ENCODE measurements around the gene PTPN3. TPM values are rescaled to one million over a fixed set of nuclear protein-coding genes. Genes with fewer than 3 reads are reported as not detected.

The PTPN3 gene
- total RNA-seq, 2 experiments from 2014 or later: not detected

DNA sequence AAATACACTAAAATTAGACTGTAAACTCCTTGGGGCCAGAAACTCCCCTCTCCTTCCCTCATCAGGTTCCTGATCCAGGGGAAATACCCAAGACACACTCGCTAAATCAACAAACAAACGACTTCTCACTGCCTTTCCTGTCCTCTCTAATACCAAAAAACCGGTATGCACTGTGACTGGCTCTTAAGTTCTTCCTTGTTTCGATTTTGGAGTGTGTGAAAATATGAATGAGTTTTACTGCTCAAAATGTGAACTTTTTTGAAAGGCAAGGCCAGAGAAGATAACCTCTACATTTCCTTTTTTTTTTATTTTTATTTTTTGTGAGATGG is 96.2 kb downstream of the PTPN3 start:
- Histone ChIP-seq H3K79me2 (ENCODE audit: insufficient read depth, low read depth, low read length) (no peaks in the 10 kb centered on the region), H2AFZ (ENCODE audit: low read length) (no peak overlapping the region), H3K4me2 (ENCODE audit: low read length) (no peak overlapping the region), H3K36me3 (ENCODE audit: insufficient read depth, low read length) (no peaks in the 10 kb centered on the region), H4K20me1 (ENCODE audit: insufficient read depth, low read length) (no peaks in the 10 kb centered on the region), H3K27ac (ENCODE audit: low read depth, low read length, poor library complexity, severe bottlenecking) (no peak overlapping the region), H3K9me3 (ENCODE audit: low read length) (no peaks in the 10 kb centered on the region), H3K4me3 (ENCODE audit: low read depth, low read length, poor library complexity, severe bottlenecking) (no peak overlapping the region), H3K9me2 (ENCODE audit: insufficient read depth, low read length) (no peaks in the 10 kb centered on the region), H3K4me1 (ENCODE audit: insufficient read depth, low read length, poor library complexity, severe bottlenecking) (no peaks in the 10 kb centered on the region)
- no peak for DNase-seq (ENCODE audit: low spot score)
- POLR2A ChIA-PET: interaction anchor here (0.6 kb wide), 1 partner anchor 1609 kb away, joined by 3 read pairs; no protein-coding TSS in a partner anchor
- intact Hi-C loops (cut with micrococcal nuclease; ENCODE audit: unreplicated experiment): no loop called here
- CTCF ChIA-PET (ENCODE audit: unreplicated experiment): no interaction called here
- no TSS peak for BruUV-seq (replicated peaks)
- TF ChIP-seq, protein P1, sequence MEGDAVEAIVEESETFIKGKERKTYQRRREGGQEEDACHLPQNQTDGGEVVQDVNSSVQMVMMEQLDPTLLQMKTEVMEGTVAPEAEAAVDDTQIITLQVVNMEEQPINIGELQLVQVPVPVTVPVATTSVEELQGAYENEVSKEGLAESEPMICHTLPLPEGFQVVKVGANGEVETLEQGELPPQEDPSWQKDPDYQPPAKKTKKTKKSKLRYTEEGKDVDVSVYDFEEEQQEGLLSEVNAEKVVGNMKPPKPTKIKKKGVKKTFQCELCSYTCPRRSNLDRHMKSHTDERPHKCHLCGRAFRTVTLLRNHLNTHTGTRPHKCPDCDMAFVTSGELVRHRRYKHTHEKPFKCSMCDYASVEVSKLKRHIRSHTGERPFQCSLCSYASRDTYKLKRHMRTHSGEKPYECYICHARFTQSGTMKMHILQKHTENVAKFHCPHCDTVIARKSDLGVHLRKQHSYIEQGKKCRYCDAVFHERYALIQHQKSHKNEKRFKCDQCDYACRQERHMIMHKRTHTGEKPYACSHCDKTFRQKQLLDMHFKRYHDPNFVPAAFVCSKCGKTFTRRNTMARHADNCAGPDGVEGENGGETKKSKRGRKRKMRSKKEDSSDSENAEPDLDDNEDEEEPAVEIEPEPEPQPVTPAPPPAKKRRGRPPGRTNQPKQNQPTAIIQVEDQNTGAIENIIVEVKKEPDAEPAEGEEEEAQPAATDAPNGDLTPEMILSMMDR (conservative IDR thresholded peaks at IDR 0.05; ENCODE audit: low read length): no peak
- no peak for TF ChIP-seq EZH2phosphoT487 (IDR thresholded peaks at IDR 0.05; ENCODE audit: borderline replicate concordance, low read depth, low read length)

DNA sequence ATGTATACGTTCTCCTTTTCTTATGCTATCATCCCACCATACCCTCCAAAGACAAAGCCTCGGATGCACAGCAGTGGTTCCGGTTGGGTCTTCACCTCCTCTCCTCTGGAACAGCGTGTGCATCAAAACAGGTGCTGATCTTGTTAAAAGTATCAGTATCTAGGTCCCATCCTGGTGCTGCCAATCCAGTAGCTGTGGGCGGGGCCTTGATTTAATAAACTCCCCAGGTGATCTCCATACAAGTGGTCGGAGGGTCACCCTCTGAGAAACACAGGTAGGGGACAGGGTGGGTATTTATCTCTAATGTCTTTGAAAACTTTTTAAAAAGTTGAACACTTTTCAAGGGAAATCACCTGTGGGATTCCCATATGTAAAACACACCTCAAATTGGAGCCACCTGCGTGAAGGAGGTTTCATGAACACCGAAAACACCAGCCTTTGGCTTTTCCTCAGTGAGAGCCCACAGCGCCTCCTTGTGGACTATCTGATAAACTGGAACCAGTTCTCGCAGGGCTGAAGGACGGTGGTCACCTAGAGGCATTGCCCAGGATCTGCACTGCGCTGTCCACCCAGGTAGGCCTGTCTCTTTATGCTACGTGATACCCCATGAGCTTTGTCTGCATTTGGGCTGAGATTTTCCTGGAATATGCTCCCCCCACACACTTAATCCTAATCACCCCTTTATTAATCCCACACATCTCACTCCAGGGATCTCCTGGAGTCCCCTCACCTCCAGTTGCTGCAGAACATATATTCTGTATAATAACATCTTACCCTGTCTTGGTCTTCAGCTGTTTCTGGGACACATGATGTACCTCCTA is 96.7 kb downstream of the PTPN3 start:
- H3K4me2 ChIP-seq (ENCODE audit: low read length): no peak overlapping the region

More for the DNA sequence above, 96.7 kb downstream of the PTPN3 start:
- no peak for TF ChIP-seq EZH2phosphoT487 (IDR thresholded peaks at IDR 0.05; ENCODE audit: borderline replicate concordance, low read depth, low read length)
- TF ChIP-seq, protein P1 (conservative IDR thresholded peaks at IDR 0.05; ENCODE audit: low read length): peak; percentile 81
- Histone ChIP-seq H3K36me3 (ENCODE audit: insufficient read depth, low read length) (no peaks in the 10 kb centered on the region), H3K9me3 (ENCODE audit: low read length) (no peaks in the 10 kb centered on the region), H3K4me3 (ENCODE audit: low read depth, low read length, poor library complexity, severe bottlenecking) (no peak overlapping the region), H4K20me1 (ENCODE audit: insufficient read depth, low read length) (no peaks in the 10 kb centered on the region), H3K9me2 (ENCODE audit: insufficient read depth, low read length) (no peaks in the 10 kb centered on the region), H2AFZ (ENCODE audit: low read length) (no peak overlapping the region), H3K27ac (ENCODE audit: low read depth, low read length, poor library complexity, severe bottlenecking) (no peak overlapping the region), H3K79me2 (ENCODE audit: insufficient read depth, low read depth, low read length) (no peaks in the 10 kb centered on the region), H3K4me1 (ENCODE audit: insufficient read depth, low read length, poor library complexity, severe bottlenecking) (no peaks in the 10 kb centered on the region)
- ChIA-PET POLR2A (interaction anchor here (0.6 kb wide), 1 partner anchor 1608 kb away, joined by 3 read pairs; no protein-coding TSS in a partner anchor), CTCF (ENCODE audit: unreplicated experiment) (no interaction called here)
- DNase-seq (ENCODE audit: low spot score): peak; percentile 24
- intact Hi-C loops (cut with micrococcal nuclease; ENCODE audit: unreplicated experiment): no loop called here
- no TSS peak for BruUV-seq (replicated peaks)
